Fibroblast of pulmonary artery (primary cell): ENCODE results near the gene LIPM.
A peak's percentile ranks its signal among the peaks of the same experiment; 100 is the strongest.

Experiments
- DNase-seq: peaks from one replicate; pipeline ENCODE4 v3.0.0-alpha.2; 2010; ENCODE audit warnings: low read depth
- H3K4me3 ChIP-seq: replicated peaks from 2 replicates; pipeline ENCODE4 v1.5.1; 2011; ENCODE audit warnings: low read depth, mild to moderate bottlenecking, control low read depth, low read length, moderate library complexity
- CTCF ChIP-seq: IDR thresholded peaks from 2 replicates; pipeline ENCODE4 v1.5.1; 2011; ENCODE audit warnings: mild to moderate bottlenecking, control low read depth, low read length, inconsistent platforms; ENCODE audit errors: missing control alignments

Gene LIPM

GRCh38 chr10:88763441-88763840, 39.1 kb upstream of the LIPM start:
- no peak for TF ChIP-seq CTCF
- no peak for DNase-seq
- no peak overlapping the region for H3K4me3 ChIP-seq

GRCh38 chr10:88764110-88764509, 38.4 kb upstream of the LIPM start:
- TF ChIP-seq CTCF: no peak
- DNase-seq: no peak
- H3K4me3 ChIP-seq: no peak overlapping the region

- H3K4me3 ChIP-seq: no peak overlapping the region
- DNase-seq: no peak
- no peak for TF ChIP-seq CTCF
These were observed 36.7 kb upstream of the LIPM start for GRCh38 chr10:88765816-88766215.

GRCh38 chr10:88769384-88769783, 33.1 kb upstream of the LIPM start:
- H3K4me3 ChIP-seq: no peak overlapping the region
- TF ChIP-seq CTCF: no peak
- no peak for DNase-seq

GRCh38 chr10:88781206-88781605, 21.3 kb upstream of the LIPM start:
- H3K4me3 ChIP-seq: no peak overlapping the region
- DNase-seq: no peak
- TF ChIP-seq CTCF: no peak

GRCh38 chr10:88782222-88782621, 20.3 kb upstream of the LIPM start:
- no peak overlapping the region for H3K4me3 ChIP-seq
- DNase-seq: no peak
- no peak for TF ChIP-seq CTCF

GRCh38 chr10:88783724-88784123, 18.8 kb upstream of the LIPM start:
- TF ChIP-seq CTCF: no peak
- DNase-seq: peak; percentile 25
- no peak overlapping the region for H3K4me3 ChIP-seq
